ENCODE results near the gene WBP2. TPM values are rescaled to one million over a fixed set of nuclear protein-coding genes. Genes with fewer than 3 reads are reported as not detected.

WBP2 gene
- total and polyA plus RNA-seq, 2 of the 13 experiments (the other 11 are each of a cell fraction or from before 2014, with no cell fraction given) = 29.2 to 29.5 TPM

DNA sequence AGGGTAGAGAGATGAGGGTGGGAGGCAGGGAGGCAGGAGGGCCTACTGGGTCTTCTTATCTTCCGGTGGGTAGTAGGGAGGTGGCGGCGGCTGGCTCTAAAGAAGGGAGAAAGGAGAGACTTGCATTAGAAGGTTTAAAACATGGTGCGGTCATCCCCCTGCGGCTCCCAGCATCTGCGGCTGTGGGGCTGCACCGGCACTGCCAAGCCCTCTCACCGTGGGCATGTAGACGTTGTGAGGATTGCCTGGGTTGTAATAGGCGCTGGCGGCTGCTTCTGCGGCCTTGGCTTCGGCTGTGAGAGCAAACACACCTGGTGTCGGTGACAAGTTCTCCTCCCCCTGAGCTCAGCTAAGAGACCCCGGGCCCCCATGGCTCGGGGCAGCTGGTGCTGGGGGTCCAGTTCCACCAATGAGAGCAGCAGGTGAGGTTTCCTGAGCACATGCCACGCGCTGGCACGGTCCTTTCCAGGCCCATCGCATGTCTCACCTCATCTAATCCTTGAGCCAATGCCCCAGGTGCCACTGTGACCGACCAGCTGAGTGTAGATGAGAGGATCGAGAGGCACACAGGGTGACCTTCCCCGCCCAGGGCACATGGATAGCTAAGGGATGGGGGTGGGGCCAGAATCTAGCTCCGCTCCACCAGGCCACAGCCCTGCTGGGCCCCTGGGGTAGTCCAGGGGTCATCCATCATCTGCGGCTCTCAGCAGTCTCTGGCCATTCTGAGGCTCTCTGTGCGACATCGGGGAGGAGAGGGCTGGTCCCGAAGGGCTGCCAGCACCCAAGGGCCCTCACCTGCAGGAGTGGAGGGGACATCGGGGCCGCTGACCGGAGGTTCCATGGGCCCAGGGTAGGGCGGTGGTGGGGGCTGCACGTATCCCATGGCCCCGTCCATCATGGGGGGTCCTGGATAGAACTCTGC is 8.2 kb downstream of the WBP2 start (continued):
- TF ChIP-seq, protein P1, sequence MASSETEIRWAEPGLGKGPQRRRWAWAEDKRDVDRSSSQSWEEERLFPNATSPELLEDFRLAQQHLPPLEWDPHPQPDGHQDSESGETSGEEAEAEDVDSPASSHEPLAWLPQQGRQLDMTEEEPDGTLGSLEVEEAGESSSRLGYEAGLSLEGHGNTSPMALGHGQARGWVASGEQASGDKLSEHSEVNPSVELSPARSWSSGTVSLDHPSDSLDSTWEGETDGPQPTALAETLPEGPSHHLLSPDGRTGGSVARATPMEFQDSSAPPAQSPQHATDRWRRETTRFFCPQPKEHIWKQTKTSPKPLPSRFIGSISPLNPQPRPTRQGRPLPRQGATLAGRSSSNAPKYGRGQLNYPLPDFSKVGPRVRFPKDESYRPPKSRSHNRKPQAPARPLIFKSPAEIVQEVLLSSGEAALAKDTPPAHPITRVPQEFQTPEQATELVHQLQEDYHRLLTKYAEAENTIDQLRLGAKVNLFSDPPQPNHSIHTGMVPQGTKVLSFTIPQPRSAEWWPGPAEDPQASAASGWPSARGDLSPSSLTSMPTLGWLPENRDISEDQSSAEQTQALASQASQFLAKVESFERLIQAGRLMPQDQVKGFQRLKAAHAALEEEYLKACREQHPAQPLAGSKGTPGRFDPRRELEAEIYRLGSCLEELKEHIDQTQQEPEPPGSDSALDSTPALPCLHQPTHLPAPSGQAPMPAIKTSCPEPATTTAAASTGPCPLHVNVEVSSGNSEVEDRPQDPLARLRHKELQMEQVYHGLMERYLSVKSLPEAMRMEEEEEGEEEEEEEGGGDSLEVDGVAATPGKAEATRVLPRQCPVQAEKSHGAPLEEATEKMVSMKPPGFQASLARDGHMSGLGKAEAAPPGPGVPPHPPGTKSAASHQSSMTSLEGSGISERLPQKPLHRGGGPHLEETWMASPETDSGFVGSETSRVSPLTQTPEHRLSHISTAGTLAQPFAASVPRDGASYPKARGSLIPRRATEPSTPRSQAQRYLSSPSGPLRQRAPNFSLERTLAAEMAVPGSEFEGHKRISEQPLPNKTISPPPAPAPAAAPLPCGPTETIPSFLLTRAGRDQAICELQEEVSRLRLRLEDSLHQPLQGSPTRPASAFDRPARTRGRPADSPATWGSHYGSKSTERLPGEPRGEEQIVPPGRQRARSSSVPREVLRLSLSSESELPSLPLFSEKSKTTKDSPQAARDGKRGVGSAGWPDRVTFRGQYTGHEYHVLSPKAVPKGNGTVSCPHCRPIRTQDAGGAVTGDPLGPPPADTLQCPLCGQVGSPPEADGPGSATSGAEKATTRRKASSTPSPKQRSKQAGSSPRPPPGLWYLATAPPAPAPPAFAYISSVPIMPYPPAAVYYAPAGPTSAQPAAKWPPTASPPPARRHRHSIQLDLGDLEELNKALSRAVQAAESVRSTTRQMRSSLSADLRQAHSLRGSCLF (CRISPR knock-in tag; IDR thresholded peaks at IDR 0.05; ENCODE audit: borderline replicate concordance) = no peak
- TF ChIP-seq ZNF24 (IDR thresholded peaks at IDR 0.05) = no peak
- TF ChIP-seq, protein P2, sequence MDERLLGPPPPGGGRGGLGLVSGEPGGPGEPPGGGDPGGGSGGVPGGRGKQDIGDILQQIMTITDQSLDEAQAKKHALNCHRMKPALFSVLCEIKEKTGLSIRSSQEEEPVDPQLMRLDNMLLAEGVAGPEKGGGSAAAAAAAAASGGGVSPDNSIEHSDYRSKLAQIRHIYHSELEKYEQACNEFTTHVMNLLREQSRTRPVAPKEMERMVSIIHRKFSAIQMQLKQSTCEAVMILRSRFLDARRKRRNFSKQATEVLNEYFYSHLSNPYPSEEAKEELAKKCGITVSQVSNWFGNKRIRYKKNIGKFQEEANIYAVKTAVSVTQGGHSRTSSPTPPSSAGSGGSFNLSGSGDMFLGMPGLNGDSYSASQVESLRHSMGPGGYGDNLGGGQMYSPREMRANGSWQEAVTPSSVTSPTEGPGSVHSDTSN (CRISPR knock-in tag; IDR thresholded peaks at IDR 0.05) = peak; percentile 58; the same call in 1 of the 2 replicates
- TF ChIP-seq, protein P3, sequence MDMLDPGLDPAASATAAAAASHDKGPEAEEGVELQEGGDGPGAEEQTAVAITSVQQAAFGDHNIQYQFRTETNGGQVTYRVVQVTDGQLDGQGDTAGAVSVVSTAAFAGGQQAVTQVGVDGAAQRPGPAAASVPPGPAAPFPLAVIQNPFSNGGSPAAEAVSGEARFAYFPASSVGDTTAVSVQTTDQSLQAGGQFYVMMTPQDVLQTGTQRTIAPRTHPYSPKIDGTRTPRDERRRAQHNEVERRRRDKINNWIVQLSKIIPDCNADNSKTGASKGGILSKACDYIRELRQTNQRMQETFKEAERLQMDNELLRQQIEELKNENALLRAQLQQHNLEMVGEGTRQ (IDR thresholded peaks at IDR 0.05; ENCODE audit: low read depth, low read length) = no peak
- TF ChIP-seq, protein P3 (CRISPR knock-in tag; IDR thresholded peaks at IDR 0.05; ENCODE audit: borderline replicate concordance) = peak; percentile 59; the same call in 1 of the 2 replicates
- peak; percentile 86 for TF ChIP-seq ZMYM4 (CRISPR knock-in tag; IDR thresholded peaks at IDR 0.05)
- TF ChIP-seq ZNF335 (CRISPR knock-in tag; IDR thresholded peaks at IDR 0.05) = 0 out of 2 replicates have a peak, but pooled peaks have one; percentile 30
- TF ChIP-seq, protein P4, sequence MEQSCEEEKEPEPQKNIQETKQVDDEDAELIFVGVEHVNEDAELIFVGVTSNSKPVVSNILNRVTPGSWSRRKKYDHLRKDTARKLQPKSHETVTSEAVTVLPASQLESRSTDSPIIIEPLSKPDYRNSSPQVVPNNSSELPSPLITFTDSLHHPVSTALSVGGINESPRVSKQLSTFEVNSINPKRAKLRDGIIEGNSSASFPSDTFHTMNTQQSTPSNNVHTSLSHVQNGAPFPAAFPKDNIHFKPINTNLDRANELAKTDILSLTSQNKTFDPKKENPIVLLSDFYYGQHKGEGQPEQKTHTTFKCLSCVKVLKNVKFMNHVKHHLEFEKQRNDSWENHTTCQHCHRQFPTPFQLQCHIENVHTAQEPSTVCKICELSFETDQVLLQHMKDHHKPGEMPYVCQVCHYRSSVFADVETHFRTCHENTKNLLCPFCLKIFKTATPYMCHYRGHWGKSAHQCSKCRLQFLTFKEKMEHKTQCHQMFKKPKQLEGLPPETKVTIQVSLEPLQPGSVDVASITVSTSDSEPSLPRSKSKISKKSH (CRISPR knock-in tag; IDR thresholded peaks at IDR 0.05; ENCODE audit: borderline replicate concordance) = peak; percentile 97
- peak; percentile 65; the same call in 1 of the 2 replicates for TF ChIP-seq ZNF746 (CRISPR knock-in tag; IDR thresholded peaks at IDR 0.05)
- TF ChIP-seq ZNF878 (CRISPR knock-in tag; IDR thresholded peaks at IDR 0.05) = no peak
- TF ChIP-seq, protein P5, sequence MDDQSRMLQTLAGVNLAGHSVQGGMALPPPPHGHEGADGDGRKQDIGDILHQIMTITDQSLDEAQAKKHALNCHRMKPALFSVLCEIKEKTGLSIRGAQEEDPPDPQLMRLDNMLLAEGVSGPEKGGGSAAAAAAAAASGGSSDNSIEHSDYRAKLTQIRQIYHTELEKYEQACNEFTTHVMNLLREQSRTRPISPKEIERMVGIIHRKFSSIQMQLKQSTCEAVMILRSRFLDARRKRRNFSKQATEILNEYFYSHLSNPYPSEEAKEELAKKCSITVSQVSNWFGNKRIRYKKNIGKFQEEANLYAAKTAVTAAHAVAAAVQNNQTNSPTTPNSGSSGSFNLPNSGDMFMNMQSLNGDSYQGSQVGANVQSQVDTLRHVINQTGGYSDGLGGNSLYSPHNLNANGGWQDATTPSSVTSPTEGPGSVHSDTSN (CRISPR knock-in tag; IDR thresholded peaks at IDR 0.05; ENCODE audit: borderline replicate concordance) = no peak
- TF ChIP-seq PHF20 (CRISPR knock-in tag; IDR thresholded peaks at IDR 0.05) = peak; percentile 63
- TF ChIP-seq RAD21 (CRISPR knock-in tag; IDR thresholded peaks at IDR 0.05) = peak; percentile 47; the same call in 1 of the 2 replicates
- TF ChIP-seq CBX1 (IDR thresholded peaks at IDR 0.05; ENCODE audit: low read depth) = peak; percentile 96
- peak; percentile 45 for TF ChIP-seq SIX1 (CRISPR knock-in tag; IDR thresholded peaks at IDR 0.05; ENCODE audit: borderline replicate concordance)
- 0 out of 2 replicates have a peak, but pooled peaks have one; percentile 23 for TF ChIP-seq ELF1 (CRISPR knock-in tag; IDR thresholded peaks at IDR 0.05)
- TF ChIP-seq EHMT2 (IDR thresholded peaks at IDR 0.05; ENCODE audit: borderline replicate concordance, low read depth, low read length) = no peak
- TF ChIP-seq ZNF644 (CRISPR knock-in tag; IDR thresholded peaks at IDR 0.05; ENCODE audit: low read depth) = peak; percentile 49; the same call in 1 of the 2 replicates

Data from HepG2 (cell line).